HepG2 (cell line): ENCODE results near the gene POLN. TPM values are rescaled to one million over a fixed set of nuclear protein-coding genes. Genes with fewer than 3 reads are reported as not detected.

Source experiments
- ATAC-seq: fragments of 200-7000 bp; cut with Tn5 transposase; 3 replicates; pipeline ENCODE4 v1.9.1; 2020; ENCODE audit warnings: mild to moderate bottlenecking, moderate library complexity
- BruUV-seq: library from RNA; stranded (reverse); fragments of 400-500 nt; replicated peaks from 2 replicates; lab custom pipeline; 2021; lab: Mats Ljungman, UMichigan
- CTCF ChIA-PET: fragments of 300-600 bp; formaldehyde crosslinking; extraction: SDS; loops from one replicate; lab custom pipeline; 2021; ENCODE audit warnings: low total read pairs, inconsistent platforms, low intra/inter-chr PET ratio; lab: Yijun Ruan, JAX
- POLR2A ChIA-PET: fragments of 350-600 bp; sonication (Branson Sonifier 250); formaldehyde crosslinking; loops from one replicate; lab custom pipeline; 2020; ENCODE audit warnings: antibody characterized with exemption, inconsistent platforms; lab: Yijun Ruan, JAX
- DNase-seq: peaks from one replicate; pipeline ENCODE4 v3.0.0-alpha.2; 2015; ENCODE audit warnings: low spot score
- FAIRE-seq: peaks from 3 replicates; lab custom pipeline; 2011; peaks lifted over from hg19 to GRCh38; lab: Jason Lieb, UNC
- H2AFZ ChIP-seq: one replicate; pipeline ENCODE4 v1.6.1; 2011; ENCODE audit warnings: low read length, inconsistent platforms
- H3K27ac ChIP-seq: fragments of 300-600 bp; 3 replicates; pipeline ENCODE4 v1.8.0; 2011; ENCODE audit warnings: mixed run types, mild to moderate bottlenecking, mixed read lengths, low read length, inconsistent platforms; ENCODE audit not compliant: insufficient read depth; ENCODE audit errors: extremely low read length
- H3K27me3 ChIP-seq, 2 experiments: fragments of 200-600 bp in 1 of 2; 2 replicates in 1 of 2; 3 replicates in 1 of 2; pipeline versions ENCODE4 v1.6.0 to v1.8.0; 2011; ENCODE audit warnings: low read length in 2 of 2, mild to moderate bottlenecking in 2 of 2, moderate library complexity in 2 of 2, inconsistent platforms in 1 of 2; ENCODE audit not compliant: insufficient read depth in 2 of 2, control insufficient read depth in 1 of 2
- H3K36me3 ChIP-seq, 2 experiments: fragments of 200-600 bp in 1 of 2; replicated peaks in 1 of 2; 2 replicates in 1 of 2; 3 replicates in 1 of 2; pipeline versions ENCODE4 v1.5.1 to v1.8.0; 2011; ENCODE audit warnings: low read length in 2 of 2, inconsistent platforms in 1 of 2; ENCODE audit not compliant: insufficient read depth in 2 of 2, control insufficient read depth in 1 of 2
- H3K4me1 ChIP-seq: 2 replicates; pipeline ENCODE4 v1.5.1; 2012; ENCODE audit warnings: low read length, inconsistent platforms; ENCODE audit not compliant: insufficient read depth
- H3K4me2 ChIP-seq: 2 replicates; pipeline ENCODE4 v1.6.0; 2011; ENCODE audit warnings: low read depth, low read length, inconsistent platforms
- H3K4me3 ChIP-seq, 3 experiments: fragments of 200-600 bp in 1 of 3; sonication (generic), shearing (Covaris generic) in 1 of 3; replicated peaks in 1 of 3; 2 replicates each; pipeline ENCODE4 v1.5.1; 2011 to 2016; ENCODE audit warnings: low read length in 3 of 3, inconsistent platforms in 2 of 3, low read depth in 2 of 3, mild to moderate bottlenecking in 2 of 3, control low read depth in 1 of 3, mixed read lengths in 1 of 3; ENCODE audit not compliant: insufficient read depth in 1 of 3
- H3K79me2 ChIP-seq: one replicate; pipeline ENCODE4 v1.6.1; 2011; ENCODE audit warnings: low read length, inconsistent platforms; ENCODE audit not compliant: insufficient read depth
- H3K9ac ChIP-seq: 2 replicates; pipeline ENCODE4 v1.6.0; 2011; ENCODE audit warnings: mild to moderate bottlenecking, low read depth, low read length, inconsistent platforms; ENCODE audit not compliant: insufficient read depth
- H3K9me3 ChIP-seq: 2 replicates; pipeline ENCODE4 v1.5.1; 2012; ENCODE audit warnings: mild to moderate bottlenecking, low read length
- H4K20me1 ChIP-seq: 2 replicates; pipeline ENCODE4 v1.6.0; 2011; ENCODE audit warnings: inconsistent platforms, mild to moderate bottlenecking, low read length, moderate library complexity; ENCODE audit not compliant: insufficient read depth
- HES4 ChIP-seq: sonication (generic); formaldehyde crosslinking; IDR thresholded peaks from 2 replicates; pipeline ENCODE4 v1.9.0; 2021; ENCODE audit warnings: mild to moderate bottlenecking, missing genetic modification reagents, borderline replicate concordance
- MTF1 ChIP-seq: sonication (generic); formaldehyde crosslinking; IDR thresholded peaks from 2 replicates; pipeline ENCODE4 v1.5.0; 2020; ENCODE audit warnings: missing genetic modification reagents
- NR1H2 ChIP-seq: sonication (generic); formaldehyde crosslinking; IDR thresholded peaks from 2 replicates; pipeline ENCODE4 v1.8.1; 2022; ENCODE audit warnings: low read depth, missing genetic modification reagents, borderline replicate concordance
- RXRA ChIP-seq: sonication (generic); formaldehyde crosslinking; IDR thresholded peaks from 2 replicates; pipeline ENCODE4 v1.5.1; 2020; ENCODE audit warnings: missing genetic modification reagents
- ZFP62 ChIP-seq: sonication (generic); formaldehyde crosslinking; IDR thresholded peaks from 2 replicates; pipeline ENCODE4 v1.4.0; 2020; ENCODE audit warnings: missing genetic modification reagents
- ZNF367 ChIP-seq: sonication (generic); formaldehyde crosslinking; IDR thresholded peaks from 2 replicates; pipeline ENCODE4 v1.4.0; 2020; ENCODE audit warnings: missing genetic modification reagents, borderline replicate concordance
- ZNF546 ChIP-seq: sonication (generic); formaldehyde crosslinking; conservative IDR thresholded peaks from 2 replicates; pipeline ENCODE4 v1.8.1; 2023; ENCODE audit warnings: mild to moderate bottlenecking, missing genetic modification reagents
- ZNF607 ChIP-seq: sonication (generic); formaldehyde crosslinking; IDR thresholded peaks from 2 replicates; pipeline ENCODE4 v1.5.1; 2020; ENCODE audit warnings: missing genetic modification reagents, mild to moderate bottlenecking, borderline replicate concordance
- WGBS: methylation state at CpG from one replicate; pipeline ENCODE4 v1.1.6; 2017; ENCODE audit warnings: low lambda C conversion rate; 5-methylcytosine and 5-hydroxymethylcytosine counted together
- in situ Hi-C: cut with HindIII; loops from 2 replicates; pipeline ENCODE4 v1.10.0; 2017; ENCODE audit warnings: low pct_unique_long_range_greater_than_20kb; ENCODE audit not compliant: extremely low pct_ligation_motif_present
- intact Hi-C: fragments of 100-400 bp; cut with micrococcal nuclease; formaldehyde crosslinking; loops from one replicate; pipeline ENCODE4 v1.10.0; 2022; ENCODE audit not compliant: unreplicated experiment
- polyA plus RNA-seq, 8 experiments: library from polyadenylated mRNA; depleted of rRNA in 3 of 8; stranded (reverse) in 7 of 8; unstranded in 1 of 8; fragments of >200 nt; fragmentation: Illumina TruSeq in 4 of 8; extraction: Trizol in 4 of 8; gene quantifications; 2 replicates each; pipeline versions ENCODE4 v1.2.1 to v1.2.3, GENCODE V29; 2011 to 2016; ENCODE audit warnings: low read depth in 4 of 8, missing spikeins in 1 of 8, mixed read lengths in 1 of 8; ENCODE audit not compliant: insufficient read depth in 1 of 8
- total RNA-seq, 5 experiments: library from RNA; depleted of rRNA; stranded (reverse); fragments of >200 nt; fragmentation: Illumina TruSeq; extraction: Trizol; gene quantifications; 2 replicates each; pipeline ENCODE4 v1.2.3, GENCODE V29; 2016; ENCODE audit warnings: low read depth in 1 of 5
- TF ChIP-seq, protein P1 (sequence below): sonication (generic); formaldehyde crosslinking; IDR thresholded peaks from 2 replicates; pipeline ENCODE4 v1.4.0; 2020; ENCODE audit warnings: mild to moderate bottlenecking, missing genetic modification reagents
- TF ChIP-seq, protein P2 (sequence below): sonication (generic); formaldehyde crosslinking; IDR thresholded peaks from 2 replicates; pipeline ENCODE4 v1.5.1; 2020; ENCODE audit warnings: missing genetic modification reagents, mild to moderate bottlenecking, borderline replicate concordance
- TF ChIP-seq, protein P3 (sequence below): sonication (generic); formaldehyde crosslinking; IDR thresholded peaks from 2 replicates; pipeline ENCODE4 v1.8.0; 2022; ENCODE audit warnings: missing genetic modification reagents, mild to moderate bottlenecking, moderate library complexity, borderline replicate concordance

POLN gene
- total and polyA plus RNA-seq, 2 of the 13 experiments (the other 11 are each of a cell fraction or from before 2014, with no cell fraction given) = 0.93 to 1.5 TPM

DNA sequence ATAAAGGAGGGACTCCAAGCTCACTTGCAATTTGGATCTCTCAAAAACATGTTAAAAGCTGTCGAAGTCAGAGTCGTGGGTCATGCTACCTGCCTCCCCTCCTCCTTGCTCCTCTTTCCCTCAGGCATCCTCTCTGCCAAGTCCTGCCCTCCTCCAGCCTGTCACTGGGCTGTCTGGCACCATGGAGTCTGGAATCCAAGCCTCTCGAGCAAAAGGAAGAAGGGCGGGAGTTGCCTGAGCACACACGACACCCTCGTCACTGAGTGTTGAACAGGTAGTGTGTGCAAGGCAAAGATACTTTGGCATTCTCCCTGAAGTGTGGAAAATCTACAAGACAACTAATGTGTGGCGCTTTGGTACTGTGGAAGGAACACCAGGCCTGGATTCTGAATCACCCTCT, 62.2 kb downstream of the POLN start:
- Histone ChIP-seq H3K79me2 (no peaks in the 10 kb centered on the region), H2AFZ (no peak overlapping the region), H3K4me1 (peaks cover 7% of the 10 kb centered on the region), H3K4me3 (no peak overlapping the region), H3K9ac (no peak overlapping the region), H3K9me3 (0 out of 2 replicates have a peak, but pooled peaks cover 5% of the 10 kb centered on the region), H3K27me3 (no peaks in the 10 kb centered on the region), H4K20me1 (no peaks in the 10 kb centered on the region), H3K36me3 (no peaks in the 10 kb centered on the region), H3K27ac (no peak overlapping the region), H3K4me2 (no peak overlapping the region)
- 17% methylated on average over 7 of the region's 7 CpGs for WGBS
- in situ Hi-C loops = loop anchor here (25.0 kb wide), 1 partner anchor 167 kb away; the partner anchor contains the start of gene NELFA
- TF ChIP-seq ZNF367 (no peak), MTF1 (CRISPR knock-in tag) (no peak), RXRA (CRISPR knock-in tag) (no peak), HES4 (no peak), ZNF607 (CRISPR knock-in tag) (no peak), ZFP62 (CRISPR knock-in tag) (no peak), NR1H2 (no peak), ZNF546 (CRISPR knock-in tag) (no peak)
- TF ChIP-seq, protein P1, sequence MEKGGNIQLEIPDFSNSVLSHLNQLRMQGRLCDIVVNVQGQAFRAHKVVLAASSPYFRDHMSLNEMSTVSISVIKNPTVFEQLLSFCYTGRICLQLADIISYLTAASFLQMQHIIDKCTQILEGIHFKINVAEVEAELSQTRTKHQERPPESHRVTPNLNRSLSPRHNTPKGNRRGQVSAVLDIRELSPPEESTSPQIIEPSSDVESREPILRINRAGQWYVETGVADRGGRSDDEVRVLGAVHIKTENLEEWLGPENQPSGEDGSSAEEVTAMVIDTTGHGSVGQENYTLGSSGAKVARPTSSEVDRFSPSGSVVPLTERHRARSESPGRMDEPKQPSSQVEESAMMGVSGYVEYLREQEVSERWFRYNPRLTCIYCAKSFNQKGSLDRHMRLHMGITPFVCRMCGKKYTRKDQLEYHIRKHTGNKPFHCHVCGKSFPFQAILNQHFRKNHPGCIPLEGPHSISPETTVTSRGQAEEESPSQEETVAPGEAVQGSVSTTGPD = no peak
- TF ChIP-seq, protein P2, sequence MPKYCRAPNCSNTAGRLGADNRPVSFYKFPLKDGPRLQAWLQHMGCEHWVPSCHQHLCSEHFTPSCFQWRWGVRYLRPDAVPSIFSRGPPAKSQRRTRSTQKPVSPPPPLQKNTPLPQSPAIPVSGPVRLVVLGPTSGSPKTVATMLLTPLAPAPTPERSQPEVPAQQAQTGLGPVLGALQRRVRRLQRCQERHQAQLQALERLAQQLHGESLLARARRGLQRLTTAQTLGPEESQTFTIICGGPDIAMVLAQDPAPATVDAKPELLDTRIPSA (CRISPR knock-in tag) = no peak
- TF ChIP-seq, protein P3, sequence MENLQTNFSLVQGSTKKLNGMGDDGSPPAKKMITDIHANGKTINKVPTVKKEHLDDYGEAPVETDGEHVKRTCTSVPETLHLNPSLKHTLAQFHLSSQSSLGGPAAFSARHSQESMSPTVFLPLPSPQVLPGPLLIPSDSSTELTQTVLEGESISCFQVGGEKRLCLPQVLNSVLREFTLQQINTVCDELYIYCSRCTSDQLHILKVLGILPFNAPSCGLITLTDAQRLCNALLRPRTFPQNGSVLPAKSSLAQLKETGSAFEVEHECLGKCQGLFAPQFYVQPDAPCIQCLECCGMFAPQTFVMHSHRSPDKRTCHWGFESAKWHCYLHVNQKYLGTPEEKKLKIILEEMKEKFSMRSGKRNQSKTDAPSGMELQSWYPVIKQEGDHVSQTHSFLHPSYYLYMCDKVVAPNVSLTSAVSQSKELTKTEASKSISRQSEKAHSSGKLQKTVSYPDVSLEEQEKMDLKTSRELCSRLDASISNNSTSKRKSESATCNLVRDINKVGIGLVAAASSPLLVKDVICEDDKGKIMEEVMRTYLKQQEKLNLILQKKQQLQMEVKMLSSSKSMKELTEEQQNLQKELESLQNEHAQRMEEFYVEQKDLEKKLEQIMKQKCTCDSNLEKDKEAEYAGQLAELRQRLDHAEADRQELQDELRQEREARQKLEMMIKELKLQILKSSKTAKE (CRISPR knock-in tag) = no peak
- ChIA-PET CTCF (no interaction called here), POLR2A (no interaction called here)
- FAIRE-seq (no peak), ATAC-seq (no peak), DNase-seq (no peak)
- intact Hi-C loops = no loop called here
- BruUV-seq = no TSS peak
